Smooth muscle cell (in vitro differentiated cells): ENCODE measurements around the gene ALG3. TPM values are rescaled to one million over a fixed set of nuclear protein-coding genes. Genes with fewer than 3 reads are reported as not detected.

ENCODE experiments used
- DNase-seq: peaks from one replicate; lab custom pipeline; 2025; ENCODE audit not compliant: unreplicated experiment; lab: John Stamatoyannopoulos, UW
- H2AFZ ChIP-seq: fragments of 200-600 bp; sonication (generic); 2 replicates; pipeline ENCODE4 v1.6.0; 2016; ENCODE audit warnings: antibody characterized with exemption, low read depth, mild to moderate bottlenecking
- H3F3A ChIP-seq: fragments of 200-600 bp; sonication (generic); 2 replicates; pipeline ENCODE4 v1.6.0; 2017; ENCODE audit warnings: antibody characterized with exemption, low read depth
- H3K27ac ChIP-seq: fragments of 200-600 bp; sonication (generic); 2 replicates; pipeline ENCODE4 v1.5.1; 2016; ENCODE audit warnings: low read depth, mild to moderate bottlenecking
- H3K27me3 ChIP-seq: fragments of 200-600 bp; sonication (generic); 2 replicates; pipeline ENCODE4 v1.6.1; 2016; ENCODE audit warnings: low read depth, mild to moderate bottlenecking
- H3K36me3 ChIP-seq: fragments of 200-600 bp; sonication (generic); 2 replicates; pipeline ENCODE4 v1.5.1; 2016; ENCODE audit warnings: low read depth
- H3K4me1 ChIP-seq: fragments of 200-600 bp; sonication (generic); 2 replicates; pipeline ENCODE4 v1.5.1; 2016; ENCODE audit warnings: low read depth
- H3K4me2 ChIP-seq: fragments of 200-600 bp; sonication (generic); 2 replicates; pipeline ENCODE4 v1.6.0; 2016; ENCODE audit warnings: mild to moderate bottlenecking
- H3K4me3 ChIP-seq: fragments of 200-600 bp; sonication (generic); 2 replicates; pipeline ENCODE4 v1.5.1; 2016; ENCODE audit warnings: mild to moderate bottlenecking
- H3K79me2 ChIP-seq: fragments of 200-600 bp; sonication (generic); 2 replicates; pipeline ENCODE4 v1.6.0; 2016; ENCODE audit warnings: low read depth, mild to moderate bottlenecking
- H3K9ac ChIP-seq: fragments of 200-600 bp; sonication (generic); 2 replicates; pipeline ENCODE4 v1.6.0; 2016; ENCODE audit warnings: low read depth
- H3K9me3 ChIP-seq: fragments of 200-600 bp; sonication (generic); replicated peaks from 2 replicates; pipeline ENCODE4 v1.5.1; 2016; ENCODE audit warnings: low read depth
- H4K20me1 ChIP-seq: fragments of 200-600 bp; sonication (generic); 2 replicates; pipeline ENCODE4 v1.6.0; 2016; ENCODE audit warnings: low read depth
- WGBS: methylation state at CpG from one replicate; pipeline ENCODE4 v1.1.7; 2016; ENCODE audit warnings: low lambda C conversion rate; 5-methylcytosine and 5-hydroxymethylcytosine counted together
- polyA plus RNA-seq: library from polyadenylated mRNA; unstranded; fragments of >200 nt; fragmentation: Nextera tagmentation; extraction: Ambion mirVana; gene quantifications from 2 replicates; pipeline ENCODE4 v1.2.1, GENCODE V29; 2016
- total RNA-seq: library from RNA; depleted of rRNA; stranded (reverse); fragments of >200 nt; gene quantifications from 2 replicates; pipeline ENCODE4 v1.2.3, GENCODE V29; 2014
- TF ChIP-seq, protein P1 (sequence below): fragments of 200-600 bp; sonication (generic); IDR thresholded peaks from 2 replicates; pipeline ENCODE4 v1.5.1; 2017; ENCODE audit warnings: borderline replicate concordance, mild to moderate bottlenecking, antibody characterized with exemption; ENCODE audit not compliant: insufficient read depth, poor library complexity, severe bottlenecking

The ALG3 gene
- total and polyA plus RNA-seq, 2 experiments from 2014 or later, result 91.2 to 95.2 TPM

DNA sequence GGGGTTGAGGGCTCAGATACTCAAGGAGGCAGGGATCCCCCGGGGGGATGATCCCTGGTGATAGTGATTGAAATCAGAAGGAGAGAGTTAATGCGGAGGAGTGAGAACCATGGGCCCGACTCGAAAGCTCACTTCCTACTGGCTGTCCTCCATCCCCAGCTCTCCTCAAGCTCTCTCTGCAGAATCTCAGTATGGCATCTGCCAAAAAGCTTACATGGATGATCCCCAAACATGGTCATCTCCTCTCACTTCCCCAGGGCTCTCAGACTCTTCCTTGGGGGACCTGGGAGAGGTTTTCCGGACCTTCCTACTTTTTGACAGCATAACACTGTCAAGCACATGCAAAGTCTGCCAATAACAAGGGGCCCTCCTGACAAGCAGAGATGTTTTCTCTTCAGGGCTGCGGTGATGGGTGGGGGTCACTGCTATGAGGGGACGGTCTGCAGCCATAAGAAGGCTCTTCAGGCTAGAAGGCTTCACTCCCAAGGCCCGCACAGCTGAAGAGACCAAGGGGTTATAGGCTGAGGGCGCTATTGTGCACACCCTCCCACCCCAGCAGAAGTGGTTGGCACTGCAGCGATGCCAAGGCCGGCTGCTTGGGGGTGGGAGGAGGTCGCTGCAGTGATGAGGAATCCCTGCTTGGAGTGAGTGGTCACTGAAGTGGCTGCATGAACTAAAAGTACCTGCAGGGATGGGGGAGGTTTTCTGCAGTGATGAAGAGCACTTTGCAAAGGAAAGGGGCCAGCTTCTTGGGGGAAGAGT is 20.2 kb downstream of the ALG3 start:
- H3K36me3 ChIP-seq, result no peaks in the 10 kb centered on the region
- no peaks in the 10 kb centered on the region for H3F3A ChIP-seq
- H4K20me1 ChIP-seq, result no peaks in the 10 kb centered on the region
- no peaks in the 10 kb centered on the region for H3K9me3 ChIP-seq
- peak overlapping the region; percentile 86 for H3K4me2 ChIP-seq
- H3K79me2 ChIP-seq, result no peaks in the 10 kb centered on the region
- H3K27me3 ChIP-seq, result peaks cover 86% of the 10 kb centered on the region
- H3K4me3 ChIP-seq, result no peak overlapping the region
- H3K4me1 ChIP-seq, result peaks cover 9% of the 10 kb centered on the region
- no peak overlapping the region for H3K27ac ChIP-seq
- TF ChIP-seq, protein P1, sequence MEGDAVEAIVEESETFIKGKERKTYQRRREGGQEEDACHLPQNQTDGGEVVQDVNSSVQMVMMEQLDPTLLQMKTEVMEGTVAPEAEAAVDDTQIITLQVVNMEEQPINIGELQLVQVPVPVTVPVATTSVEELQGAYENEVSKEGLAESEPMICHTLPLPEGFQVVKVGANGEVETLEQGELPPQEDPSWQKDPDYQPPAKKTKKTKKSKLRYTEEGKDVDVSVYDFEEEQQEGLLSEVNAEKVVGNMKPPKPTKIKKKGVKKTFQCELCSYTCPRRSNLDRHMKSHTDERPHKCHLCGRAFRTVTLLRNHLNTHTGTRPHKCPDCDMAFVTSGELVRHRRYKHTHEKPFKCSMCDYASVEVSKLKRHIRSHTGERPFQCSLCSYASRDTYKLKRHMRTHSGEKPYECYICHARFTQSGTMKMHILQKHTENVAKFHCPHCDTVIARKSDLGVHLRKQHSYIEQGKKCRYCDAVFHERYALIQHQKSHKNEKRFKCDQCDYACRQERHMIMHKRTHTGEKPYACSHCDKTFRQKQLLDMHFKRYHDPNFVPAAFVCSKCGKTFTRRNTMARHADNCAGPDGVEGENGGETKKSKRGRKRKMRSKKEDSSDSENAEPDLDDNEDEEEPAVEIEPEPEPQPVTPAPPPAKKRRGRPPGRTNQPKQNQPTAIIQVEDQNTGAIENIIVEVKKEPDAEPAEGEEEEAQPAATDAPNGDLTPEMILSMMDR, result no peak
- DNase-seq, result no peak
- no peak overlapping the region for H3K9ac ChIP-seq
- no peak overlapping the region for H2AFZ ChIP-seq
- 48% methylated on average over 12 of the region's 12 CpGs for WGBS

DNA sequence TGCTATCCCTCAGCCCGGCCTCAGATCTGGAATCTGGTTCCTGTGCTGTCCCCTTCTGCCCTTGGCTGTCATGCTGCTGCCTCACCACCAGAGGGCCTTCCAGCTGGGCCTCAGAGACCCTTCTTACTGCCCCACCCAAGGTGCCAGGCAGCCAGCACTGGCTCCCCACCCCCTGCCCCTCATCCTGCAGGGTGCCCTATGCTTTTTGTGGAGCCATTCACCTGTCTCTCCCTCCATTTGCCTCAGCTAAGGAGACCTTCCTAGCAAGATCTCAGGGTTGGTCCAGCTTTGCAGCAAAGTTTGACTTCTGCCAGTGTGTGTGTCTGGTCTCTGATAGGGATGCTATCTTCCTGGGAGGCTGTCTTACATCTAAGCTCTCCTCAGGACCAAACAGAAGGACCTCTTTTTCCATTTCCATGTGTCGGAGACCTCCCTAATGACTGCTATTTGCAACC is 21.3 kb downstream of the ALG3 start:
- DNase-seq, result no peak
- Histone ChIP-seq H3K4me2 (no peak overlapping the region), H2AFZ (no peak overlapping the region), H3K9ac (no peak overlapping the region), H3K79me2 (no peaks in the 10 kb centered on the region), H3K36me3 (no peaks in the 10 kb centered on the region), H4K20me1 (no peaks in the 10 kb centered on the region), H3K27me3 (peaks cover 75% of the 10 kb centered on the region), H3K27ac (no peak overlapping the region), H3K4me3 (no peak overlapping the region), H3K9me3 (no peaks in the 10 kb centered on the region), H3K4me1 (peaks cover 9% of the 10 kb centered on the region), H3F3A (no peaks in the 10 kb centered on the region)
- 43% methylated on average over 2 of the region's 2 CpGs for WGBS
- TF ChIP-seq, protein P1, result peak; percentile 82

DNA sequence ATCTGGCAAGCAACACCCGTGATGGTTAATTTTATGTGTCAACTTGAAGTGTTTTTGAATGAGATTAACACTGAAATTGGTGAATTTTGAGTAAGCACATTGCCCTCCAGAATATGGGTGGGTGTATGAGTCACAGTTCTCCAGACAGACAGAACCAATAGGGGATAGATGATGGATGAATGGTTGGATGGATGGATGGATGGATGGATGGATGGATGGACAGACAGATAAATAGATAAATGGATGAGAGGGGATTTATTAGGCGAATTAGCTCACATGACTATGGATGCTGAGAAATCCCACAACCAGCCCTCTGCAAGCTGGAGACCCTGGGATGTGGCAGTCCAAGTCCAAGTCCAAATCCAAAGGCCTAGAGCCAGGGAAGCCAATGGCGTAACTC is 24.8 kb downstream of the ALG3 start:
- Histone ChIP-seq H3K27ac (no peak overlapping the region), H3K4me2 (no peak overlapping the region), H3K4me1 (no peaks in the 10 kb centered on the region), H3K9me3 (no peaks in the 10 kb centered on the region), H3K36me3 (no peaks in the 10 kb centered on the region), H4K20me1 (no peaks in the 10 kb centered on the region), H3K27me3 (peaks cover 40% of the 10 kb centered on the region), H3K4me3 (no peak overlapping the region), H3K9ac (no peak overlapping the region), H2AFZ (no peak overlapping the region), H3K79me2 (no peaks in the 10 kb centered on the region), H3F3A (no peaks in the 10 kb centered on the region)
- TF ChIP-seq, protein P1, result no peak
- whole genome bisulfite sequencing, result 77% methylated on average over 3 of the region's 3 CpGs
- no peak for DNase-seq

DNA sequence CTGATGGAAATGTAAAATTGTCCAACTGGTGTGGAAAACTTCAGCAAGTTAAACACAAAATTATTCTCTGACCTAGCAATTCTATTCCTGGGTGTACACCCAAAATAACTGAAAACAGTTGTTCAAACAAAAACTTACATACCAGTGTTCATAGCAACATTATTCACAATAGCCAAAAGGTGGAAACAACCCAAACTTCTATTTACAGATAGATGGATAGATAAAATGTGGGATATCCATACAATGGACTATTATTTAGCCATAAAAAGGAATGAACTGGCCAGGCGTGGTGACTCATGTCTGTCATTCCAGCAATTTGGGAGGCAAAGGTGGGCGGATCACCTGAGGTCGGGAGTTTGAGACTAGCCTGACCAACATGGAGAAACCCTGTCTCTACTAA is 26.2 kb downstream of the ALG3 start:
- H4K20me1 ChIP-seq, result no peaks in the 10 kb centered on the region
- H2AFZ ChIP-seq, result no peak overlapping the region
- H3F3A ChIP-seq, result no peaks in the 10 kb centered on the region
- no peaks in the 10 kb centered on the region for H3K4me1 ChIP-seq
- H3K36me3 ChIP-seq, result no peaks in the 10 kb centered on the region
- no peak for DNase-seq
- TF ChIP-seq, protein P1, result no peak
- no peak overlapping the region for H3K9ac ChIP-seq
- WGBS, result 75% methylated on average over 3 of the region's 3 CpGs
- H3K27ac ChIP-seq, result no peak overlapping the region
- no peaks in the 10 kb centered on the region for H3K9me3 ChIP-seq
- H3K27me3 ChIP-seq, result peaks cover 25% of the 10 kb centered on the region
- no peaks in the 10 kb centered on the region for H3K79me2 ChIP-seq
- H3K4me2 ChIP-seq, result no peak overlapping the region
- H3K4me3 ChIP-seq, result no peak overlapping the region
